Cardiac muscle cell (in vitro differentiated cells and primary cell): Measurements from ENCODE around the gene NSD1. TPM values are rescaled to one million over a fixed set of nuclear protein-coding genes. Genes with fewer than 3 reads are reported as not detected.
A peak's percentile ranks its signal among the peaks of the same experiment; 100 is the strongest.

Source experiments
- DNase-seq, 2 donors: peaks; one replicate each; pipeline versions ENCODE4 v3.0.0 to v3.0.0-alpha.2; 2010 to 2017; ENCODE audit warnings: low read depth in 1 of 2, low spot score in 1 of 2
- H3K27ac ChIP-seq: fragments of 200-600 bp; sonication (generic); 2 replicates; pipeline ENCODE4 v1.5.1; 2016
- H3K27me3 ChIP-seq: fragments of 200-600 bp; sonication (generic); 2 replicates; pipeline ENCODE4 v1.6.0; 2016; ENCODE audit warnings: control low read depth
- H3K36me3 ChIP-seq: fragments of 200-600 bp; sonication (generic); 2 replicates; pipeline ENCODE4 v1.5.1; 2016; ENCODE audit warnings: control low read depth
- H3K4me1 ChIP-seq: fragments of 200-600 bp; sonication (generic); 2 replicates; pipeline ENCODE4 v1.8.1; 2017; ENCODE audit warnings: low read depth, mild to moderate bottlenecking, mixed run types
- H3K4me3 ChIP-seq: fragments of 200-600 bp; sonication (generic); 2 replicates; pipeline ENCODE4 v1.5.1; 2016; ENCODE audit warnings: mild to moderate bottlenecking
- H3K9me3 ChIP-seq: fragments of 200-600 bp; sonication (generic); 2 replicates; pipeline ENCODE4 v1.5.1; 2017; ENCODE audit warnings: low read depth, mild to moderate bottlenecking, control low read depth
- polyA plus RNA-seq: library from polyadenylated mRNA; unstranded; fragments of >200 nt; fragmentation: Nextera tagmentation; extraction: Ambion mirVana; gene quantifications from 2 replicates; pipeline ENCODE4 v1.2.1, GENCODE V29; 2016
- total RNA-seq: library from RNA; depleted of rRNA; stranded (reverse); fragments of >200 nt; gene quantifications from 2 replicates; pipeline ENCODE4 v1.2.3, GENCODE V29; 2016
- TF ChIP-seq, protein P1 (sequence below): IDR thresholded peaks from 2 replicates; pipeline ENCODE4 v1.5.1; 2012; ENCODE audit warnings: low read depth, mild to moderate bottlenecking, low read length

Gene NSD1
- total and polyA plus RNA-seq, 2 experiments from 2014 or later, result 37.8 to 37.9 TPM

DNA sequence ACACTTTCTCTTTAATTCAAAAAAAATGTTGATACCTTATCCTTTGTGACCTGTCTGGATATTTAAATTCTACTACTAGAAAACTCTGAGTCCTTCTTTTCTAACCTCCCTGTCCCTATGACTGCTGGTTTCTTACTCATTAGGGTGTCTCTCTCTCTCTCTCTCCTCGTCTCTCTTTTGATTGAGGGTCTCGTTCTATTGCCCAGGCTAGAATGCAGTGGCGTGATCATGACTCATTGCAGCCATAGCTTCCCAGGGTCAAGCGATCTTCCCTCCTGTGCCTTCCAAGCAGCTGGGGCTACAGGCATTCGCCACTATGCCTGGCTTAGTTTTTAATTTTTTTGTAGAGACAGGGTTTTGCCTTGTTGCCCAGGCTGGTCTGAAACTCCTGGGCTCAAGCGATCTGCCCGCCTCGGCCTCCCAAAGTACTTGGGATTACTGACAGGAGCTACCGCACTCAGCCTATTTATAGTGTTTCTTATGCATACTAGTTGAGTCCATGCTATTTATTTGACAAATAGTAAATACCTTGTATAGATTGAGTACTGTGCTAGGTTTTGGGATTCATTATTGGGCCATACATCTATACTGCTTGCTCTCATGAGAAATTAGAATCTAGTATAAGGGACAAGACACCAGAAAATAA is 61.9 kb downstream of the NSD1 start:
- Histone ChIP-seq H3K27ac (peak overlapping the region; percentile 70), H3K4me3 (no peak overlapping the region), H3K9me3 (no peaks in the 10 kb centered on the region), H3K27me3 (no peaks in the 10 kb centered on the region), H3K36me3 (peaks cover 18% of the 10 kb centered on the region), H3K4me1 (peaks cover 10% of the 10 kb centered on the region)
- DNase-seq, result peak; percentile 12 to 23
- TF ChIP-seq, protein P1, sequence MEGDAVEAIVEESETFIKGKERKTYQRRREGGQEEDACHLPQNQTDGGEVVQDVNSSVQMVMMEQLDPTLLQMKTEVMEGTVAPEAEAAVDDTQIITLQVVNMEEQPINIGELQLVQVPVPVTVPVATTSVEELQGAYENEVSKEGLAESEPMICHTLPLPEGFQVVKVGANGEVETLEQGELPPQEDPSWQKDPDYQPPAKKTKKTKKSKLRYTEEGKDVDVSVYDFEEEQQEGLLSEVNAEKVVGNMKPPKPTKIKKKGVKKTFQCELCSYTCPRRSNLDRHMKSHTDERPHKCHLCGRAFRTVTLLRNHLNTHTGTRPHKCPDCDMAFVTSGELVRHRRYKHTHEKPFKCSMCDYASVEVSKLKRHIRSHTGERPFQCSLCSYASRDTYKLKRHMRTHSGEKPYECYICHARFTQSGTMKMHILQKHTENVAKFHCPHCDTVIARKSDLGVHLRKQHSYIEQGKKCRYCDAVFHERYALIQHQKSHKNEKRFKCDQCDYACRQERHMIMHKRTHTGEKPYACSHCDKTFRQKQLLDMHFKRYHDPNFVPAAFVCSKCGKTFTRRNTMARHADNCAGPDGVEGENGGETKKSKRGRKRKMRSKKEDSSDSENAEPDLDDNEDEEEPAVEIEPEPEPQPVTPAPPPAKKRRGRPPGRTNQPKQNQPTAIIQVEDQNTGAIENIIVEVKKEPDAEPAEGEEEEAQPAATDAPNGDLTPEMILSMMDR, result no peak

DNA sequence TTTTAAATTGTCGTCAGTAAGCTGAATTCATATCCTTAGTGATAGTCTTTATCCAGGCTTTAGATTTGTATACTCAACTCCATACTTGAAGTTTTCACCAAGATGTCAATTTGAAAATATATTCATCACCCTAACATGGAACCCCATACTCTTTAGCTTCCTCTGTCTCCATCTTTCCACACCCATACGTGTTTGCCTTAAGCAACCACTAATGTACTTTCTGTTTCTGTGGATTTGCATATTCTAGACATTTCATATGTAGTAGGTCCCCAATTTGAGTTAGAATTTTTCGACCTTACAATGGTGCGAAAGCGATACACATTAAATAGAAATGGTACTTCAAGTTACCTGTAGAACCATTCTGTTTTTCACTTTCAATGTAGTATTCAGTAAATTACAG is 65.2 kb downstream of the NSD1 start:
- Histone ChIP-seq H3K9me3 (no peaks in the 10 kb centered on the region), H3K4me1 (peaks cover 10% of the 10 kb centered on the region), H3K27ac (no peak overlapping the region), H3K36me3 (peaks cover 22% of the 10 kb centered on the region), H3K27me3 (no peaks in the 10 kb centered on the region), H3K4me3 (no peak overlapping the region)
- TF ChIP-seq, protein P1, result no peak
- no peak for DNase-seq

DNA sequence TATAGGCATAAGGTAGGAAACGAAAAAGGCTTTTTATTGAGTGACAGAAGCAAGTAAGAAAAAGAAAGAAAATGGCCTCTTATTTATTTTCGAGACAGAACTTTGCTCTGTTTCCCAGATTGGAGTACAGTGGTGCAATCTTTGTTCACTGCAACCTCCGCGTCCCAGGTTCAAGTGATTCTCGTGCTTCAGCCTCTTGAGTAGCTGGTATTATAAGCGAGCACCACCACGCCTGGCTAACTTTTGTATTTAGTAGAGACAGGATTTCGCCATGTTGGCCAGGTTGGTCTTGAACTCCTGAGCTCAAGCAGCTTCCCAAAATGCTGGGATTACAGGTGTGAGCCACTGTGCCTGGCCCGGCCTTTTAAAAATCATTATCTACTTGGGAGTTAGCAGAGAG is 70.7 kb downstream of the NSD1 start:
- H3K4me1 ChIP-seq, result no peaks in the 10 kb centered on the region
- peaks cover 33% of the 10 kb centered on the region for H3K36me3 ChIP-seq
- H3K4me3 ChIP-seq, result no peak overlapping the region
- no peak overlapping the region for H3K27ac ChIP-seq
- DNase-seq, result no peak
- H3K9me3 ChIP-seq, result no peaks in the 10 kb centered on the region
- H3K27me3 ChIP-seq, result no peaks in the 10 kb centered on the region
- TF ChIP-seq, protein P1, result no peak

DNA sequence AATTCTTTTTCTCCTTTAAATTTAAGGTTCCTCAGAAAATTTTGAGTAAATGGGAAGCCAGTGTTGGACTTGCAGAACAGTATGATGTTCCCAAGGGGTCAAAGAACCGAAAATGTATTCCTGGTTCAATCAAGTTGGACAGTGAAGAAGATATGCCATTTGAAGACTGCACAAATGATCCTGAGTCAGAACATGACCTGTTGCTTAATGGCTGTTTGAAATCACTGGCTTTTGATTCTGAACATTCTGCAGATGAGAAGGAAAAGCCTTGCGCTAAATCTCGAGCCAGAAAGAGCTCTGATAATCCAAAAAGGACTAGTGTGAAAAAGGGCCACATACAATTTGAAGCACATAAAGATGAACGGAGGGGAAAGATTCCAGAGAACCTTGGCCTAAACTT is 76.0 kb downstream of the NSD1 start:
- no peak for DNase-seq
- no peak overlapping the region for H3K4me3 ChIP-seq
- H3K27me3 ChIP-seq, result no peaks in the 10 kb centered on the region
- no peaks in the 10 kb centered on the region for H3K9me3 ChIP-seq
- H3K4me1 ChIP-seq, result no peaks in the 10 kb centered on the region
- H3K36me3 ChIP-seq, result peaks cover 35% of the 10 kb centered on the region
- peak overlapping the region; percentile 52 for H3K27ac ChIP-seq
- TF ChIP-seq, protein P1, result no peak

GRCh38 chr5:177212242-177212641 is 78.7 kb downstream of the NSD1 start:
- no peaks in the 10 kb centered on the region for H3K9me3 ChIP-seq
- H3K4me3 ChIP-seq, result no peak overlapping the region
- TF ChIP-seq, protein P1, result no peak
- no peak for DNase-seq
- no peaks in the 10 kb centered on the region for H3K27me3 ChIP-seq
- H3K4me1 ChIP-seq, result no peaks in the 10 kb centered on the region
- H3K36me3 ChIP-seq, result peaks cover 24% of the 10 kb centered on the region
- no peak overlapping the region for H3K27ac ChIP-seq
